DND-41 (cell line): ENCODE measurements around the gene CNRIP1.

ENCODE experiments used
- ATAC-seq: fragments of 200-7000 bp; cut with Tn5 transposase; 3 replicates; pipeline ENCODE4 v1.9.1; 2021; ENCODE audit warnings: low read depth; ENCODE audit not compliant: insufficient read depth
- DNase-seq: peaks from one replicate; pipeline ENCODE4 v3.0.0-alpha.2; 2020
- H2AFZ ChIP-seq: 2 replicates; pipeline ENCODE4 v1.6.0; 2012; ENCODE audit warnings: low read depth, low read length
- H3K27ac ChIP-seq: 2 replicates; pipeline ENCODE4 v1.5.1; 2012; ENCODE audit warnings: low read length, inconsistent platforms
- H3K27me3 ChIP-seq: fragments of 200-600 bp; sonication (generic); 2 replicates; pipeline ENCODE4 v1.6.0; 2012; ENCODE audit warnings: low read length, mild to moderate bottlenecking, inconsistent platforms; ENCODE audit not compliant: insufficient read depth, poor library complexity
- H3K36me3 ChIP-seq: 2 replicates; pipeline ENCODE4 v1.5.1; 2012; ENCODE audit warnings: low read length, inconsistent platforms; ENCODE audit not compliant: insufficient read depth
- H3K4me1 ChIP-seq: 2 replicates; pipeline ENCODE4 v1.5.1; 2012; ENCODE audit warnings: mild to moderate bottlenecking, low read length; ENCODE audit not compliant: insufficient read depth
- H3K4me2 ChIP-seq: 2 replicates; pipeline ENCODE4 v1.6.0; 2012; ENCODE audit warnings: mild to moderate bottlenecking, moderate library complexity, low read length, inconsistent platforms; ENCODE audit not compliant: insufficient read depth
- H3K4me3 ChIP-seq, 2 experiments: fragments of 200-600 bp in 1 of 2; shearing (Covaris generic) in 1 of 2; 2 replicates each; pipeline ENCODE4 v1.5.1; 2012 to 2016; ENCODE audit warnings: inconsistent platforms in 2 of 2, low read length in 2 of 2, mild to moderate bottlenecking in 2 of 2, low read depth in 1 of 2, moderate library complexity in 1 of 2
- H3K79me2 ChIP-seq: 2 replicates; pipeline ENCODE4 v1.6.0; 2012; ENCODE audit warnings: low read length, inconsistent platforms; ENCODE audit not compliant: insufficient read depth
- H3K9ac ChIP-seq: 2 replicates; pipeline ENCODE4 v1.6.0; 2012; ENCODE audit warnings: low read depth, mild to moderate bottlenecking, inconsistent platforms, low read length, moderate library complexity
- H3K9me3 ChIP-seq: 2 replicates; pipeline ENCODE4 v1.5.1; 2012; ENCODE audit warnings: low read length, moderate library complexity, mild to moderate bottlenecking, inconsistent platforms; ENCODE audit not compliant: insufficient read depth, severe bottlenecking
- H4K20me1 ChIP-seq: 2 replicates; pipeline ENCODE4 v1.6.0; 2012; ENCODE audit warnings: low read length; ENCODE audit not compliant: insufficient read depth
- CTCF ChIP-seq: IDR thresholded peaks from 2 replicates; pipeline ENCODE4 v1.5.1; 2012; ENCODE audit warnings: borderline replicate concordance, low read length, moderate library complexity, mild to moderate bottlenecking; ENCODE audit not compliant: poor library complexity, severe bottlenecking; ENCODE audit errors: extremely low read depth
- EZH2 ChIP-seq: IDR thresholded peaks from 3 replicates; pipeline ENCODE4 v1.6.1; 2012; ENCODE audit warnings: borderline replicate concordance, low read depth, mild to moderate bottlenecking, moderate library complexity, low read length, inconsistent platforms; ENCODE audit not compliant: severe bottlenecking

CNRIP1 gene

GRCh38 chr2:68295516-68295915 is 24.2 kb downstream of the CNRIP1 start:
- TF ChIP-seq EZH2: no peak
- no peak for TF ChIP-seq CTCF
- no peaks in the 10 kb centered on the region for H3K4me1 ChIP-seq
- H3K36me3 ChIP-seq: no peaks in the 10 kb centered on the region
- H3K79me2 ChIP-seq: no peaks in the 10 kb centered on the region
- no peak overlapping the region for H3K4me2 ChIP-seq
- no peak overlapping the region for H2AFZ ChIP-seq
- H3K27me3 ChIP-seq: no peaks in the 10 kb centered on the region
- DNase-seq (no peak), ATAC-seq (no peak)
- H3K9me3 ChIP-seq: no peaks in the 10 kb centered on the region
- no peak overlapping the region for H3K27ac ChIP-seq
- no peak overlapping the region for H3K9ac ChIP-seq
- H3K4me3 ChIP-seq: no peak overlapping the region
- no peaks in the 10 kb centered on the region for H4K20me1 ChIP-seq

- Histone ChIP-seq H4K20me1 (no peaks in the 10 kb centered on the region), H3K27me3 (no peaks in the 10 kb centered on the region), H3K9ac (no peak overlapping the region), H2AFZ (no peak overlapping the region), H3K27ac (no peak overlapping the region), H3K36me3 (no peaks in the 10 kb centered on the region), H3K4me2 (no peak overlapping the region), H3K4me3 (no peak overlapping the region), H3K4me1 (no peaks in the 10 kb centered on the region), H3K79me2 (no peaks in the 10 kb centered on the region), H3K9me3 (no peaks in the 10 kb centered on the region)
- TF ChIP-seq CTCF: no peak
- TF ChIP-seq EZH2: no peak
- no peak for DNase-seq
- ATAC-seq: no peak
Measured at GRCh38 chr2:68294913-68295312, 24.8 kb downstream of the CNRIP1 start.

- Histone ChIP-seq H3K4me1 (no peaks in the 10 kb centered on the region), H3K9me3 (no peaks in the 10 kb centered on the region), H2AFZ (no peak overlapping the region), H3K27ac (no peak overlapping the region), H3K79me2 (no peaks in the 10 kb centered on the region), H3K4me3 (no peak overlapping the region), H4K20me1 (no peaks in the 10 kb centered on the region), H3K27me3 (no peaks in the 10 kb centered on the region), H3K36me3 (no peaks in the 10 kb centered on the region), H3K4me2 (no peak overlapping the region), H3K9ac (no peak overlapping the region)
- TF ChIP-seq EZH2: no peak
- no peak for TF ChIP-seq CTCF
- no peak for DNase-seq
- no peak for ATAC-seq
Measured at GRCh38 chr2:68294187-68294586, 25.6 kb downstream of the CNRIP1 start.

- Histone ChIP-seq H3K4me3 (no peak overlapping the region), H3K79me2 (no peaks in the 10 kb centered on the region), H3K4me1 (no peaks in the 10 kb centered on the region), H3K27ac (no peak overlapping the region), H2AFZ (no peak overlapping the region), H3K9me3 (no peaks in the 10 kb centered on the region), H4K20me1 (no peaks in the 10 kb centered on the region), H3K9ac (no peak overlapping the region), H3K4me2 (no peak overlapping the region), H3K36me3 (no peaks in the 10 kb centered on the region), H3K27me3 (no peaks in the 10 kb centered on the region)
- TF ChIP-seq EZH2 (no peak), CTCF (no peak)
- ATAC-seq (no peak; the same call in 2 of the 3 replicates), DNase-seq (no peak)
Measured at GRCh38 chr2:68293755-68294154, 26.0 kb downstream of the CNRIP1 start.
